GM18508 (cell line): ENCODE data around the gene MINDY1.

ENCODE experiments used
- ATAC-seq: cut with Tn5 transposase; IDR thresholded peaks from one replicate; pipeline ENCODE4 v1.9.1; 2021; ENCODE audit warnings: moderate number of reproducible peaks; ENCODE audit not compliant: insufficient read depth, unreplicated experiment

Gene MINDY1

GRCh38 chr1:150969626-150970025, 37.1 kb downstream of the MINDY1 start:
- ATAC-seq, result no peak

DNA sequence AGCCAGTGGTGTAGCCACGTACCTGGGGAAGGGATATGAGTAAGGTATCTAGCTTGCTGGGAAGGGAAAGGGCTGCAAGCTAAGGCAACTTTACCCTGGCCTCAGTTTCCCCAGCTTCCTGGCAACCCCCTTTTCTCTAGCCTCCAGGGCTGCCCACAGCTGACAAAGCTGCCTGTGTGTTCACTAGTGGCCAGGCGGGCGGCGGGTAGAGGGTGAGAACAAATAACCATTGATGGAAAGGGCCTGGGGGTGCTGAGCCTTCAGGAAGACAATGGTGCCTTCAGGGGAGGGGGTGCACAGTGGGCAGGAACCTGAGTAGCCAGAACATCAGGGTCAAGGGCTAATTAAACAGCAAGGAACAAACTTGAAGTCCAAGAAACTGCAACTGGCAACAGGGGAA, 38.2 kb downstream of the MINDY1 start:
- ATAC-seq, result no peak

GRCh38 chr1:150967936-150968335, 38.8 kb downstream of the MINDY1 start:
- no peak for ATAC-seq

- no peak for ATAC-seq
These were observed 40.7 kb downstream of the MINDY1 start for GRCh38 chr1:150966011-150966410.

GRCh38 chr1:150965605-150966004, 41.1 kb downstream of the MINDY1 start:
- no peak for ATAC-seq

GRCh38 chr1:150964164-150964489, 42.6 kb downstream of the MINDY1 start:
- no peak for ATAC-seq

DNA sequence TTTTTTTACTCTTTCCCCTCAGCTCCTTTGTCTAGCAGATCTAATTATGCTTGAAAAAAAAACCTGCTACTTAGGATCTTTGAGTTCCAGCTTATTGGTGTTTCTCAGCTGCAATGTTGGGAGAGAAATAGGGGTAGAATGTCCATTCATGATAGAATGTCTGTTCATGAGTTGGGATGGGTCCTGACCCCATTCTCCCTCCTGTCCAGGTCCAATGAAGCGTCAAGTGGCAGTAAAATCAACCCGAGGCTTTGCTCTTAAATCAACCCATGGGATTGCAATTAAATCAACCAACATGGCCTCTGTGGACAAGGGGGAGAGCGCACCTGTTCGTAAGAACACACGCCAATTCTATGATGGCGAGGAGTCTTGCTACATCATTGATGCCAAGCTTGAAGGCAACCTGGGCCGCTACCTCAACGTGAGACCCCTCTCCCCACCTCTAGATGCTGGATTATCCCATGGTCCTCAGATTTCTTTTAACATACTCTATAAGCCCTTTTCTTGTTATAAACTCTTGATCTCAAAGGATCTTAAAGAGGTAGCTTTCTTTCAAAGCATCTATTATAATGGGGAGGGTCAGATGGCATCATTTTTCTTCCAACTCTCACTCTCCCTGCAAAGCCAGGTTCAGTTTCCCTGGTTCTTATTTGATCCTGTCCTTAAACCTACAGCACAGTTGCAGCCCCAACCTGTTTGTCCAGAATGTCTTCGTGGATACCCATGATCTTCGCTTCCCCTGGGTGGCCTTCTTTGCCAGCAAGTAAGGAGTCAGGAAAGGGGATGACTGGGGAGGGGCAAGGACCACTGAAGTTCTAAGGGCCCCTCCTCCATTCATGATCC, 43.2 kb downstream of the MINDY1 start:
- ATAC-seq, result no peak

DNA sequence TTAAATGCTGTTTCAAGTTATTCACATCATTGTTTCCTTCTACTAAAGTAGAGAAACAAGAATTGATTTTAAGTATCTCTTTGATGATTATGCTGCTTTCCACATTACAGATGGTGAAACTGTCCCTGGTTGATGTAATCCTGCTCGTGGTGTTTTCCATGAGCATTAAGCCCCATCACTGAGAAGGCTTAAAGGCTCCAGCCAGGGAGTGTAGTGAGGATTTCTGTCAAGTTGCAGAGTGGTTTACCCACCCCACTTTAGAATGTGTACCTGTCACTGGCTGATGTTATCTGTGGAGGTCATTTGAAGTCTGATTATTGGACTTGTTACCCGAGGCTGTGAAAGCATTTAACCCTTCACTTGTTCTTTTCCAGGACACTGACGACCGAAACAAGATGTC, 44.9 kb downstream of the MINDY1 start:
- no peak for ATAC-seq

DNA sequence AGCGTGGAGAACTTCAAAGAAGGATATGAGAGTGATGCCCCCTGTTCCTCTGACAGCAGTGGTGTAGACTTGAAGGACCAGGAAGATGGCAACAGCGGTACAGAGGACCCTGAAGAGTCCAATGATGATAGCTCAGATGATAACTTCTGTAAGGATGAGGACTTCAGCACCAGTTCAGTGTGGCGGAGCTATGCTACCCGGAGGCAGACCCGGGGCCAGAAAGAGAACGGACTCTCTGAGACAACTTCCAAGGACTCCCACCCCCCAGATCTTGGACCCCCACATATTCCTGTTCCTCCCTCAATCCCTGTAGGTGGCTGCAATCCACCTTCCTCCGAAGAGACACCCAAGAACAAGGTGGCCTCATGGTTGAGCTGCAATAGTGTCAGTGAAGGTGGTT, 46.1 kb downstream of the MINDY1 start:
- ATAC-seq, result no peak

DNA sequence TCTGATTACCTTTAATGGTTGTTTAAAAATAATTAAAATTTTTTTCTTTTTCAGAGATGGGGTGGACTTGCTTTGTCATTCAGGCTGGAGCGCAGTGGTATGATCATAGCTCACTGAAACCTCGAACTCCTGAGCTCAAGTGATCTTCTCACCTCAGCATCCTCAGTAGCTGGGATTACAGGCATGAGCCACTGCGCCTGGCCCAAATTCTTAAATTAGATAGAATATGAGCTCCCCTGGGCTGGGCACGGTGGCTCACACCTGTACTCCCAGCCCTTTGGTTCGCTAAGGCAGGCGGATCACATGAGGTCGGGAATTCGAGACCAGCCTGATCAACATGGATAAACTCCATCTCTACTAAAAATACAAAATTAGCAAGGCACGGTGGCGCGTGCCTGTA, 49.0 kb downstream of the MINDY1 start:
- ATAC-seq, result no peak

DNA sequence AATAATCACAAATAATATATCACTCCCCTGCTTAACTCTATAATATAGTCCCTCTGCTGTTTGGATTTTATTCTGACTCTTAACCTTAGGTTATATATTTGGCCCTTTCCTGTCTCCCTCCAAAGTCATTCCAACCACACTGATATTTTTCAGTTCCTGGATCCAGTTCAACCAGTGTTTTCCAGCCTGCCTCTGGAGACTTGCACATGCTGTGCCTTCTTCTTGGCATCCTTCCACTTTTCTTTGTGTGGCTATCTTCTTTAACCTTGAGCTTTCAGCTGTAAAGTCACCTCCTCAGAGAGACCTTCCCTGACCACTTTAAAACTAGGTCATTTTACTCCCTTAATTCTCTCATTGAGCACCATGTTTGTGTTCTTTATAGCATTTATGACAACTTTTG, 51.4 kb downstream of the MINDY1 start:
- no peak for ATAC-seq

DNA sequence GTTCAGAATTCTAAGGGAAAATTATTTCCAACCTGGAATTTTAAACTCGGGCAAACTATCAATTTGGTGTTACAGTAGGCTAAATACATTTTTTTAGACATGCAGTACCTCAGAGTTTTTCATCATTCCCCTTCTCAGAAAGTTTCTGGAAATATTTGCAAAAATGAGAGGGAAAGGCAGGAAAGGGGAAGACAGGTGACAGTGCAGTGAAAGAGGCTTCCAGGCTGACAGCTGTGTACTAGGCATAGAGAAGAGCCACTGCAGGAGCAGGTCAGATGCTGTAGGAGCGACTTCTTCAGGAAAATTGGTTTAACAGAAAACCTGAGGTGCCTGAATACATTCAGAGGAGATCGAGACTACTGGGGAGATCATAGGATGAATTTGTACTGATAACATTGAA, 52.0 kb downstream of the MINDY1 start:
- ATAC-seq, result no peak
